Liver (tissue), 3 donors: Measurements from ENCODE around the gene OSMR.

Source experiments
- EGR1 ChIP-seq, 2 donors: IDR thresholded peaks; 2 replicates each; pipeline ENCODE4 v1.6.1; 2016 to 2018; ENCODE audit warnings: antibody characterized with exemption in 2 of 2, low read depth in 2 of 2
- FOXA1 ChIP-seq: IDR thresholded peaks from 2 replicates; pipeline ENCODE4 v1.6.1; 2016; ENCODE audit warnings: antibody characterized with exemption
- GABPA ChIP-seq, 2 donors: IDR thresholded peaks in 1 of 2; conservative IDR thresholded peaks in 1 of 2; 2 replicates each; pipeline ENCODE4 v1.6.1; 2016; ENCODE audit warnings: antibody characterized with exemption in 2 of 2, mild to moderate bottlenecking in 1 of 2, moderate library complexity in 1 of 2
- JUND ChIP-seq, 2 donors: IDR thresholded peaks; 2 replicates each; pipeline ENCODE4 v1.6.1; 2016; ENCODE audit warnings: antibody characterized with exemption in 2 of 2
- RAD21 ChIP-seq, 2 donors: IDR thresholded peaks; 2 replicates each; pipeline ENCODE4 v1.6.1; 2016; ENCODE audit warnings: antibody characterized with exemption in 2 of 2, mild to moderate bottlenecking in 2 of 2
- REST ChIP-seq: IDR thresholded peaks from 2 replicates; pipeline ENCODE4 v1.6.1; 2016; ENCODE audit warnings: antibody characterized with exemption, mild to moderate bottlenecking
- RXRA ChIP-seq, 2 donors: IDR thresholded peaks; 2 replicates each; pipeline ENCODE4 v1.6.1; 2017 to 2018; ENCODE audit warnings: antibody characterized with exemption in 2 of 2, mild to moderate bottlenecking in 1 of 2
- SP1 ChIP-seq: IDR thresholded peaks from 2 replicates; pipeline ENCODE4 v1.6.1; 2018; ENCODE audit warnings: antibody characterized with exemption, mild to moderate bottlenecking
- TAF1 ChIP-seq: conservative IDR thresholded peaks from 2 replicates; pipeline ENCODE4 v1.6.1; 2016; ENCODE audit warnings: antibody characterized with exemption, mild to moderate bottlenecking
- YY1 ChIP-seq: IDR thresholded peaks from 2 replicates; pipeline ENCODE4 v1.6.1; 2016; ENCODE audit warnings: antibody characterized with exemption, mild to moderate bottlenecking
- TF ChIP-seq, protein P1 (sequence below): fragments of 150-350 bp; IDR thresholded peaks from 2 replicates; pipeline ENCODE4 v1.5.1; 2017; ENCODE audit warnings: improper control_type of control experiment, low read depth, low read length; ENCODE audit not compliant: missing input control
- TF ChIP-seq, protein P2 (sequence below): IDR thresholded peaks from 2 replicates; pipeline ENCODE4 v1.6.1; 2016; ENCODE audit warnings: antibody characterized with exemption
- TF ChIP-seq, protein P3 (sequence below): IDR thresholded peaks from 2 replicates; pipeline ENCODE4 v1.6.1; 2016; ENCODE audit warnings: antibody characterized with exemption
- donor health status: healthy.
- donor health status: healthy.

GRCh38 chr5:38941912-38942311 lies 96.1 kb downstream of the OSMR start:
- TF ChIP-seq, protein P1, sequence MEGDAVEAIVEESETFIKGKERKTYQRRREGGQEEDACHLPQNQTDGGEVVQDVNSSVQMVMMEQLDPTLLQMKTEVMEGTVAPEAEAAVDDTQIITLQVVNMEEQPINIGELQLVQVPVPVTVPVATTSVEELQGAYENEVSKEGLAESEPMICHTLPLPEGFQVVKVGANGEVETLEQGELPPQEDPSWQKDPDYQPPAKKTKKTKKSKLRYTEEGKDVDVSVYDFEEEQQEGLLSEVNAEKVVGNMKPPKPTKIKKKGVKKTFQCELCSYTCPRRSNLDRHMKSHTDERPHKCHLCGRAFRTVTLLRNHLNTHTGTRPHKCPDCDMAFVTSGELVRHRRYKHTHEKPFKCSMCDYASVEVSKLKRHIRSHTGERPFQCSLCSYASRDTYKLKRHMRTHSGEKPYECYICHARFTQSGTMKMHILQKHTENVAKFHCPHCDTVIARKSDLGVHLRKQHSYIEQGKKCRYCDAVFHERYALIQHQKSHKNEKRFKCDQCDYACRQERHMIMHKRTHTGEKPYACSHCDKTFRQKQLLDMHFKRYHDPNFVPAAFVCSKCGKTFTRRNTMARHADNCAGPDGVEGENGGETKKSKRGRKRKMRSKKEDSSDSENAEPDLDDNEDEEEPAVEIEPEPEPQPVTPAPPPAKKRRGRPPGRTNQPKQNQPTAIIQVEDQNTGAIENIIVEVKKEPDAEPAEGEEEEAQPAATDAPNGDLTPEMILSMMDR: no peak
- TF ChIP-seq SP1 (no peak), TAF1 (no peak), RXRA (IDR thresholded peaks at IDR 0.05) (no peak), YY1 (no peak), RAD21 (IDR thresholded peaks at IDR 0.05) (no peak), JUND (IDR thresholded peaks at IDR 0.05) (no peak), REST (no peak), EGR1 (IDR thresholded peaks at IDR 0.05; ENCODE audit: low read depth in 2 of 2) (no peak), GABPA (IDR thresholded peaks at IDR 0.05 in 1 of 2, conservative IDR thresholded peaks at IDR 0.05 in 1 of 2) (no peak), FOXA1 (no peak)
- TF ChIP-seq, protein P2, sequence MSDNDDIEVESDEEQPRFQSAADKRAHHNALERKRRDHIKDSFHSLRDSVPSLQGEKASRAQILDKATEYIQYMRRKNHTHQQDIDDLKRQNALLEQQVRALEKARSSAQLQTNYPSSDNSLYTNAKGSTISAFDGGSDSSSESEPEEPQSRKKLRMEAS: no peak
- TF ChIP-seq, protein P3, sequence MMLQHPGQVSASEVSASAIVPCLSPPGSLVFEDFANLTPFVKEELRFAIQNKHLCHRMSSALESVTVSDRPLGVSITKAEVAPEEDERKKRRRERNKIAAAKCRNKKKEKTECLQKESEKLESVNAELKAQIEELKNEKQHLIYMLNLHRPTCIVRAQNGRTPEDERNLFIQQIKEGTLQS: no peak
